Endodermal cell (in vitro differentiated cells): Measurements from ENCODE around the gene ELAVL1. TPM values are rescaled to one million over a fixed set of nuclear protein-coding genes. Genes with fewer than 3 reads are reported as not detected.

Experiments
- DNase-seq: peaks from one replicate; pipeline ENCODE4 v3.0.0-alpha.2; 2017
- H3K27ac ChIP-seq: 2 replicates; pipeline ENCODE4 v1.5.1; 2013; ENCODE audit warnings: mild to moderate bottlenecking, low read depth, low read length, moderate library complexity
- H3K27me3 ChIP-seq: 2 replicates; pipeline ENCODE4 v1.6.1; 2013; ENCODE audit warnings: mild to moderate bottlenecking, low read length, moderate library complexity; ENCODE audit not compliant: insufficient read depth, control insufficient read depth, poor library complexity, severe bottlenecking
- H3K36me3 ChIP-seq: 2 replicates; pipeline ENCODE4 v1.7.0; 2013; ENCODE audit warnings: mild to moderate bottlenecking, low read length, moderate library complexity; ENCODE audit not compliant: control insufficient read depth, insufficient read depth
- H3K4me1 ChIP-seq: one replicate; pipeline ENCODE4 v1.7.0; 2013; ENCODE audit warnings: low read length; ENCODE audit not compliant: control insufficient read depth, insufficient read depth
- H3K4me3 ChIP-seq: 2 replicates; pipeline ENCODE4 v1.5.1; 2013; ENCODE audit warnings: mild to moderate bottlenecking, low read length, moderate library complexity
- H3K9ac ChIP-seq: 2 replicates; pipeline ENCODE4 v1.6.1; 2013; ENCODE audit warnings: mild to moderate bottlenecking, low read length, moderate library complexity; ENCODE audit not compliant: poor library complexity, severe bottlenecking; ENCODE audit errors: extremely low read depth
- H3K9me3 ChIP-seq: 2 replicates; pipeline ENCODE4 v1.6.1; 2013; ENCODE audit warnings: mild to moderate bottlenecking, low read length, moderate library complexity; ENCODE audit not compliant: control insufficient read depth
- H3K27ac Mint-ChIP-seq: 2 replicates; pipeline ENCODE4 v1.8.0; 2020; ENCODE audit warnings: mixed read lengths
- H3K27me3 Mint-ChIP-seq: 2 replicates; pipeline ENCODE4 v1.8.0; 2021; ENCODE audit warnings: mild to moderate bottlenecking, mixed read lengths; ENCODE audit not compliant: insufficient read depth
- H3K36me3 Mint-ChIP-seq: 2 replicates; pipeline ENCODE4 v1.8.0; 2020; ENCODE audit warnings: low read depth, mixed read lengths
- H3K4me1 Mint-ChIP-seq: 2 replicates; pipeline ENCODE4 v1.8.0; 2020; ENCODE audit warnings: mixed read lengths
- H3K4me3 Mint-ChIP-seq: 2 replicates; pipeline ENCODE4 v1.8.0; 2020; ENCODE audit warnings: mild to moderate bottlenecking, moderate library complexity, mixed read lengths
- H3K9me3 Mint-ChIP-seq: 2 replicates; pipeline ENCODE4 v1.8.0; 2020; ENCODE audit warnings: mild to moderate bottlenecking, mixed read lengths
- CTCF ChIP-seq: fragments of 200-600 bp; sonication (generic); conservative IDR thresholded peaks from 2 replicates; pipeline ENCODE4 v1.5.0; 2021; ENCODE audit warnings: antibody characterized with exemption, mild to moderate bottlenecking
- WGBS, 2 experiments: methylation state at CpG; one replicate each; pipeline versions ENCODE4 v1.1.5 to v1.1.7; 2013; ENCODE audit warnings: missing lambda C conversion rate in 2 of 2, mixed read lengths in 1 of 2; ENCODE audit not compliant: insufficient coverage in 1 of 2, insufficient read length in 1 of 2; 5-methylcytosine and 5-hydroxymethylcytosine counted together
- total RNA-seq, 2 donors: library from RNA; stranded (reverse); fragmentation: NEBNext Ultra II Directional in 1 of 2; extraction: Animal tissue kit (Norgen Biotek cat#: 25700) in 1 of 2; gene quantifications; 2 replicates in 1 of 2; 3 replicates in 1 of 2; pipeline ENCODE4 v1.2.1, GENCODE V29; 2021

The ELAVL1 gene
- total RNA-seq, 2 donors from 2014 or later: 123 to 149 TPM

DNA sequence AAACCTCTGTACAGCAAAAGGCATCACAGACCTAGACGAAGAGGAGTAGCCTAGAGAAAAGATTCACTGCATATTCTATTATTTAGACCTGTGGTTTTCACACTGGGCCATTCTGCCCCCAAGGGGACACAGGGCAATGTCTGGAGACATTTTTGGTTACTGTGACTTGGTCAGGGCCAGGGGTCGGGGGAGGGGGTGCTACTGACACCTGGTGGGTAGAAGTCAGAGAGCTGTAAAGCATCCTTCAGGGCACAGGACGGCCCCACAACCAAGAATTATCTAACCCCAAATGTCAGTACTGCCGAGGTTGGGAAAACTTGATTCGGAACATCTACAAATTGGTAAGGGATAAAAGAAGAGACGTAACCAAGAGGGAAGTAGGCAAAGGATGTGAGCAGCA is 11.3 kb downstream of the ELAVL1 start:
- H3K27ac ChIP-seq: peak overlapping the region; percentile 16
- no peak overlapping the region for H3K27ac Mint-ChIP-seq

DNA sequence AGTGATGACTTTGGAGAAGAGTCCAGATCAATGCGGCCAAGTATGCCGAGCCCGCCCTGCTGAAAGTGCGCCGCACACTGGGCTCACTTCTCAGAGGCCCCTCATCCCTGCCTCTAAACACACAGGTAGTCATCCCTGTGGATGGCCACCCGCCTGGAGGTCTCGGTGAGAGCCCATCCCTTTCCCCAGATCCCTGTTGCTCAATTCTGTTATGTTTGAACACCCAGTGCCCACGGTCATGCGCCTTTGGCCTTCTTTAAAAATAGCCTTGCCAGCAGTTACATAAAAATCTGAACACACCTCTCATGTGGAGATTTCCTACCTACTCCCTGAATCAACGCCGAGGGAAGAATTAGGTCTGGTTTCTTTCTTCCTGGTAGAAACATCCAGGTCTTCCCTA is 11.9 kb downstream of the ELAVL1 start:
- 96 to 97% methylated on average over 10 to 11 of the region's 11 CpGs for WGBS, 2 experiments
- H3K27me3 ChIP-seq: no peaks in the 10 kb centered on the region
- peaks cover 29% of the 10 kb centered on the region for H3K4me1 Mint-ChIP-seq
- H3K36me3 ChIP-seq: peaks cover 53% of the 10 kb centered on the region
- H3K27ac Mint-ChIP-seq: peak overlapping the region; percentile 38
- H3K4me3 Mint-ChIP-seq: no peak overlapping the region
- no peak for TF ChIP-seq CTCF
- H3K9ac ChIP-seq: no peak overlapping the region
- H3K4me3 ChIP-seq: no peak overlapping the region
- no peak overlapping the region for H3K27ac ChIP-seq
- peaks cover 45% of the 10 kb centered on the region for H3K36me3 Mint-ChIP-seq
- H3K27me3 Mint-ChIP-seq: no peaks in the 10 kb centered on the region
- DNase-seq: peak; percentile 30
- no peaks in the 10 kb centered on the region for H3K9me3 Mint-ChIP-seq
- peaks cover 11% of the 10 kb centered on the region for H3K4me1 ChIP-seq
- H3K9me3 ChIP-seq: no peaks in the 10 kb centered on the region

More for the DNA sequence above, 11.3 kb downstream of the ELAVL1 start:
- Mint-ChIP-seq H3K36me3 (peaks cover 40% of the 10 kb centered on the region), H3K4me3 (no peak overlapping the region), H3K27me3 (no peaks in the 10 kb centered on the region), H3K4me1 (peaks cover 25% of the 10 kb centered on the region), H3K9me3 (no peaks in the 10 kb centered on the region)
- 90 to 97% methylated on average over 4 to 6 of the region's 6 CpGs for WGBS, 2 experiments
- Histone ChIP-seq H3K9ac (no peak overlapping the region), H3K4me3 (no peak overlapping the region), H3K36me3 (peaks cover 53% of the 10 kb centered on the region), H3K27me3 (no peaks in the 10 kb centered on the region), H3K4me1 (peaks cover 7% of the 10 kb centered on the region), H3K9me3 (no peaks in the 10 kb centered on the region)
- DNase-seq: peak; percentile 75
- TF ChIP-seq CTCF: peak; percentile 49

- Histone ChIP-seq H3K9ac (no peak overlapping the region), H3K4me1 (peaks cover 12% of the 10 kb centered on the region), H3K36me3 (peaks cover 59% of the 10 kb centered on the region), H3K9me3 (no peaks in the 10 kb centered on the region), H3K4me3 (no peak overlapping the region), H3K27me3 (no peaks in the 10 kb centered on the region), H3K27ac (no peak overlapping the region)
- Mint-ChIP-seq H3K27ac (no peak overlapping the region), H3K27me3 (no peaks in the 10 kb centered on the region), H3K4me3 (no peak overlapping the region), H3K36me3 (peaks cover 51% of the 10 kb centered on the region), H3K9me3 (no peaks in the 10 kb centered on the region), H3K4me1 (peaks cover 32% of the 10 kb centered on the region)
- WGBS, 2 experiments: 93 to 96% methylated on average over 6 to 10 of the region's 10 CpGs
- no peak for DNase-seq
- TF ChIP-seq CTCF: no peak
These were observed 12.9 kb downstream of the ELAVL1 start for GRCh38 chr19:7992575-7992974.
